ENCODE results near the gene WWTR1.

The WWTR1 gene

GRCh38 chr3:149643963-149644362, 13.9 kb downstream of the WWTR1 start:
- TF ChIP-seq GATA2 (IDR thresholded peaks at IDR 0.05; ENCODE audit: low read depth, low read length) (no peak), GATA3 (IDR thresholded peaks at IDR 0.05; ENCODE audit: low read depth, low read length) (no peak)

DNA sequence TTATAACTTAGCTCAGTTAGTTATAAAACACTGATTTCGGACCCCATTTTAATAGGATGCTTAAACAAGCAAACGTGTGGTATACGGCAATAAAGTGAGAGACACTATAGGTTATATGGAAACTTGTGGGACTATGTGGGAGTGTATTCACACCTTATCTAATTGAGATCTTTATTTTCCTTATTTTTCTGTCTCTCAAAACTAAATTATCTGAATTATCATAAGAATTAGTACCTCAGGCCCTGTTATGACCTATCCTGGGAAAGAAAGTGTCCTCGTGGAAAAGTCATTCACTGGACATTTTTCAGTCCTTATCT, 14.4 kb downstream of the WWTR1 start:
- no peak for TF ChIP-seq GATA2 (IDR thresholded peaks at IDR 0.05; ENCODE audit: low read depth, low read length)
- TF ChIP-seq GATA3 (IDR thresholded peaks at IDR 0.05; ENCODE audit: low read depth, low read length): no peak

- TF ChIP-seq GATA2 (IDR thresholded peaks at IDR 0.05; ENCODE audit: low read depth, low read length): no peak
- TF ChIP-seq GATA3 (IDR thresholded peaks at IDR 0.05; ENCODE audit: low read depth, low read length): no peak
Measured at GRCh38 chr3:149640976-149641728, 16.7 kb downstream of the WWTR1 start.

GRCh38 chr3:149639093-149639486, 18.7 kb downstream of the WWTR1 start:
- no peak for TF ChIP-seq GATA2 (IDR thresholded peaks at IDR 0.05; ENCODE audit: low read depth, low read length)
- no peak for TF ChIP-seq GATA3 (IDR thresholded peaks at IDR 0.05; ENCODE audit: low read depth, low read length)

GRCh38 chr3:149638228-149639092, 19.4 kb downstream of the WWTR1 start:
- TF ChIP-seq GATA2 (IDR thresholded peaks at IDR 0.05; ENCODE audit: low read depth, low read length) (no peak), GATA3 (IDR thresholded peaks at IDR 0.05; ENCODE audit: low read depth, low read length) (no peak)

DNA sequence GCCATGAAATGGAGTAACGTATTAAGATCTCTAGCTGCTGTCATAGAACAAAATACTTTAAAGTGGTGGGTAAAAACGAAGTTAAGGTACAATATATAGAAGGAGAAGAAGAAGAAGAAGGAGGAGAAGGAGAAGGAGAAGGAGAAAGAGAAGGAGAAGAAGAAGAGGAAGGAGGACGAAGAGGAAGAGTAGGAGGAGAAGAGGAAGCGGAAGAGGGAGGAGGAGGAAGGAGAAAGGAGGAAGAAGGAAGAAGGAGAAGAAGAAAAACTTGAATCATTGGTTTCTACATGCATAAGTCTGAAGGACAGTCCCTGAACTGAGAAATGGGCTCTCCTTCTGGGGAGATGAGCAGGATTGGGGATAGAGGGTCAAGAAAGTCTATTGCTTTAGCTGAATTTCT, 22.4 kb downstream of the WWTR1 start:
- TF ChIP-seq GATA2 (IDR thresholded peaks at IDR 0.05; ENCODE audit: low read depth, low read length): no peak
- TF ChIP-seq GATA3 (IDR thresholded peaks at IDR 0.05; ENCODE audit: low read depth, low read length): no peak

DNA sequence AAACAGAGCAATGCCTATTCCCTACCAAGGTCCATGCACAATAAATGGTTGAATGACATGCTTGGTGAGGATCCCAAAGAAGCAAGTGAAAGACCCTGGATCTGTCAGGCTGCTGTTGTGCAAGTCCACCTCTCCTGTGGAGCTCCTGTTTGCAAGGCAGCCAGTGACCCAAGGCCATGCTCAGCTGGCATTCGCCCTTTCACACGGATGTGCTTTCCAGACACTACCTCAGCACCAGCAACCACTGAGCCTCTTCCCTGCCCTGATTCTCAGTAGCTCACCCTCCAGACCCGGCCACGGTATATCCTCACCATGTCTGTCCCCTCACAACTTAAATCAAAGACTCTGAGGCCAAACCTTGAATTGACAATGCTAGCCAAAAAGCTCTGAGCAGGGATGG, 23.3 kb downstream of the WWTR1 start:
- TF ChIP-seq GATA2 (IDR thresholded peaks at IDR 0.05; ENCODE audit: low read depth, low read length) (no peak), GATA3 (IDR thresholded peaks at IDR 0.05; ENCODE audit: low read depth, low read length) (no peak)

DNA sequence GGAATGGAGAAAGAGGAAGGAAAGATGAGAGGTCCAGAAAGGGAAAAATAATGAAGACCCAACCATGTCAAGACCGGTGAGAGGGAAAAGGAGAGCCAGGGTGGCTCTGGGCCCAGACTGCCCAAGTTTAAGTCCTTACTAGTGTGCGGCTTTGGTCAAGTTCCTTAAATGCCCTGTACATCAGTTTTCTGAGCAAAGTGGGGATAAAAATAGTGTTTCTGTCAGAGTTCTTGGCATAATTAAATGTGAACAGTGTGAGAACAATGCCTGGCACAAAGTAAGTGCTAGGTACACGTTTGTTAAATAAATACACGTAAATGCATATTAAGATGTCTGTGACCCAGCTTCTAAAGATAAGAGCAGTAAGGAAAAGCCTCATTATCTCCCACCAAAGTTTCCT, 23.8 kb downstream of the WWTR1 start:
- TF ChIP-seq GATA2 (IDR thresholded peaks at IDR 0.05; ENCODE audit: low read depth, low read length): no peak

- no peak for TF ChIP-seq GATA3 (IDR thresholded peaks at IDR 0.05; ENCODE audit: low read depth, low read length)
- TF ChIP-seq GATA2 (IDR thresholded peaks at IDR 0.05; ENCODE audit: low read depth, low read length): no peak
Measured at GRCh38 chr3:149632225-149632624, 25.6 kb downstream of the WWTR1 start.

DNA sequence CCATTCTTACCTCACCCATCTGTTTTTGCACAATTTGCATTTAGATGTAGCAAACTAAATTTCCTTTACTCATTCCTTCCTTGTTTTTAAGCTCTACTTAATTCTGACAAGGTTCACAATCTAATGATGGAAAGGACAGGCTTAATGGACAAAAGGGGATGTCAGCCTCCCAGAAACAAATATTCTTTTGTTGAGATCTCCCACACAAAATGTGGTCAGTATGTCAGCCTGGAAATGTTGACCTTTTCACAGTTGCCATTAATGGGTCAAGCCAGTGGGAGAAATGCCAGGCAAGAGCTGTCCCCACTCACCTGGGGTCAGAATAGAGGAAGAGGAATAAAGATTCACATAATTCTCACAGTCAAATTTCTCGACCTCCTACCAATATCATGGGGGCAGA, 27.0 kb downstream of the WWTR1 start:
- no peak for TF ChIP-seq GATA3 (IDR thresholded peaks at IDR 0.05; ENCODE audit: low read depth, low read length)
- TF ChIP-seq GATA2 (IDR thresholded peaks at IDR 0.05; ENCODE audit: low read depth, low read length): no peak

DNA sequence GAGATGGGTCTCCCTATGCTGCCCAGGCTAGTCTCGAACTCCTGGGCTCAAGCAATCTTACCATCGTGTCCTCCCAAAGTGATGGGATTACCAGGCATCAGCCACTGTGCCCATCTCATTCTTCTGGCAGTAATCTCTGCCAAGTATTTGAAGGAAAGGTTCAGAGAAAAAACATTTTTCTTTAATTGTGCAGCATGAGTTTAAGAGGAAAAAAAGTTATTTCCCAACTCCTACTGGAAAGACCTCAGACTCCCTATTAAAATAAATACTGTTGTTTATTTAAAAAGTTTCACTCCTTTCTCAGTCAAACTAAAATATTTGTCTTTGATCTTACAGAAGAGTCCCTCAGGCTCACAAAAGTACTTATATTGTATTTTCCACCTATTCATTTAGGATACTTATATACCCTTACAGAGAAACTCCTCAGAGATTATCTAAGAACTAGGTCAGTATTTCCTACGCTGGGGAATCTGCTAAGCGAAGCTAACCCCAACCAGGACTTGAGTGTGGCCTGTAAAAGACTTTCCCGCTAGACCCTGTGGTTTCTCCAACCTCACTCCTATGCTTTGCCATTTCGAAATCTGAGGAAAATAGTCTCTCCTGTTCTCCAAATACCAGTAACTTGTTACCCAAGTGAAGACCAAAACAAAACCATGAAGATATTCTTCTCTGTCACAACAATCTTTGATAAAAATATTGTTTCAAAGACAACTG, 28.7 kb downstream of the WWTR1 start:
- TF ChIP-seq GATA3 (IDR thresholded peaks at IDR 0.05; ENCODE audit: low read depth, low read length) (no peak), GATA2 (IDR thresholded peaks at IDR 0.05; ENCODE audit: low read depth, low read length) (no peak)

- no peak for TF ChIP-seq GATA2 (IDR thresholded peaks at IDR 0.05; ENCODE audit: low read depth, low read length)
- no peak for TF ChIP-seq GATA3 (IDR thresholded peaks at IDR 0.05; ENCODE audit: low read depth, low read length)
Measured at GRCh38 chr3:149626671-149627070, 31.2 kb downstream of the WWTR1 start.

- no peak for TF ChIP-seq GATA3 (IDR thresholded peaks at IDR 0.05; ENCODE audit: low read depth, low read length)
- no peak for TF ChIP-seq GATA2 (IDR thresholded peaks at IDR 0.05; ENCODE audit: low read depth, low read length)
Measured at GRCh38 chr3:149625795-149626194, 32.0 kb downstream of the WWTR1 start.

GRCh38 chr3:149623824-149624223, 34.0 kb downstream of the WWTR1 start:
- no peak for TF ChIP-seq GATA3 (IDR thresholded peaks at IDR 0.05; ENCODE audit: low read depth, low read length)
- no peak for TF ChIP-seq GATA2 (IDR thresholded peaks at IDR 0.05; ENCODE audit: low read depth, low read length)
